Measurements from ENCODE around the gene UTP25. TPM values are rescaled to one million over a fixed set of nuclear protein-coding genes. Genes with fewer than 3 reads are reported as not detected.
"Not testable (repeated sequence)": the region's sequence is repeated elsewhere in the genome, so short reads cannot be mapped to it uniquely, and the experiment has no call there.

UTP25 gene
- total and polyA plus RNA-seq, 11 donors = 0.76 to 5.5 (median 3.5) TPM

- no peak overlapping the region for H3K4me3 ChIP-seq
- DNase-seq (no peak), ATAC-seq (no peak)
- intact Hi-C loops (cut with DNase I) = no loop called here
- H3K27ac ChIP-seq = no peak overlapping the region
- 83 to 92% (median 89%) methylated on average over 2 of the region's 2 CpGs for WGBS, 4 donors
- no peak for TF ChIP-seq POLR2A (IDR thresholded peaks at IDR 0.05)
- no peak for TF ChIP-seq CTCF (IDR thresholded peaks at IDR 0.05)
- no peaks in the 10 kb centered on the region for H3K4me1 ChIP-seq
- H3K27me3 ChIP-seq = no peaks in the 10 kb centered on the region
- H3K9me3 ChIP-seq = peaks cover 0 to 16% (median 0%) of the 10 kb centered on the region in 12 donors
- H3K36me3 ChIP-seq = no peaks in the 10 kb centered on the region
Observed at GRCh38 chr1:209901211-209901610, 73.4 kb downstream of the UTP25 start.

GRCh38 chr1:209904774-209905173, 77.0 kb downstream of the UTP25 start:
- ATAC-seq; H3K27ac ChIP-seq; H3K4me3 ChIP-seq; H3K36me3 ChIP-seq; H3K27me3 ChIP-seq; H3K4me1 ChIP-seq; DNase-seq; intact Hi-C loops (cut with DNase I): not testable (repeated sequence)
- peaks cover 0 to 16% (median 0%) of the 10 kb centered on the region in 12 donors for H3K9me3 ChIP-seq
- 89 to 93% methylated on average over 1 of the region's 1 CpG; no CpG with 5 or more reads in 2 of the 4 donors for WGBS, 4 donors

Other genes with a start within 250 kb of the UTP25 start
- gene CAMK1G, start 244.3 kb upstream of the UTP25 start, total RNA-seq = under 1 TPM in 2 of 9 donors, not detected in 7; 0.30 to 0.48 TPM
- not detected for gene CAMK1G, start 244.3 kb upstream of the UTP25 start, polyA plus RNA-seq
- 1 to 10 TPM in 8 of 9 donors, under 1 TPM in 1; 0.83 to 7.4 (median 3.6) TPM for gene LAMB3, start 175.5 kb upstream of the UTP25 start, total RNA-seq
- 1 to 10 TPM; 1.8 to 5.3 TPM for gene LAMB3, start 175.5 kb upstream of the UTP25 start, polyA plus RNA-seq
- 100 to 1,000 TPM in 8 of 9 donors, 10 to 100 TPM in 1; 92.0 to 600 (median 212) TPM for gene G0S2, start 152.6 kb upstream of the UTP25 start, total RNA-seq
- gene G0S2, start 152.6 kb upstream of the UTP25 start, polyA plus RNA-seq = 100 to 1,000 TPM in 1 of 2 donors, 10 to 100 TPM in 1; 87.6 to 218 TPM
- 10 to 100 TPM in 2 of 9 donors, 1 to 10 TPM in 7; 1.7 to 36.1 (median 3.6) TPM for gene HSD11B1, start 123.1 kb upstream of the UTP25 start, total RNA-seq
- 1 to 10 TPM; 1.2 to 3.6 TPM for gene HSD11B1, start 123.1 kb upstream of the UTP25 start, polyA plus RNA-seq
- gene TRAF3IP3, start 71.9 kb upstream of the UTP25 start, total RNA-seq = 10 to 100 TPM in 1 of 9 donors, 1 to 10 TPM in 2, under 1 TPM in 5, not detected in 1; 0.16 to 10.6 (median 0.91) TPM
- under 1 TPM; 0.34 to 0.57 TPM for gene TRAF3IP3, start 71.9 kb upstream of the UTP25 start, polyA plus RNA-seq
- gene C1orf74, start 43.4 kb upstream of the UTP25 start, total RNA-seq = 1 to 10 TPM; 1.6 to 2.6 (median 2.4) TPM
- 1 to 10 TPM; 1.1 to 1.3 TPM for gene C1orf74, start 43.4 kb upstream of the UTP25 start, polyA plus RNA-seq
- gene IRF6, start 21.8 kb upstream of the UTP25 start, total RNA-seq = 10 to 100 TPM; 28.6 to 99.4 (median 52.7) TPM
- 10 to 100 TPM in 1 of 2 donors, 1 to 10 TPM in 1; 1.5 to 22.0 TPM for gene IRF6, start 21.8 kb upstream of the UTP25 start, polyA plus RNA-seq
- not detected for gene SYT14, start 110.2 kb downstream of the UTP25 start, total RNA-seq
- not detected for gene SYT14, start 110.2 kb downstream of the UTP25 start, polyA plus RNA-seq